NCI-H226 (cell line): ENCODE measurements around the gene CDH2.
"Not testable (repeated sequence)": the region's sequence is repeated elsewhere in the genome, so short reads cannot be mapped to it uniquely, and the experiment has no call there.

Source experiments
- DNase-seq: peaks from one replicate; pipeline ENCODE4 v3.0.0-alpha.2; 2015

CDH2 gene

DNA sequence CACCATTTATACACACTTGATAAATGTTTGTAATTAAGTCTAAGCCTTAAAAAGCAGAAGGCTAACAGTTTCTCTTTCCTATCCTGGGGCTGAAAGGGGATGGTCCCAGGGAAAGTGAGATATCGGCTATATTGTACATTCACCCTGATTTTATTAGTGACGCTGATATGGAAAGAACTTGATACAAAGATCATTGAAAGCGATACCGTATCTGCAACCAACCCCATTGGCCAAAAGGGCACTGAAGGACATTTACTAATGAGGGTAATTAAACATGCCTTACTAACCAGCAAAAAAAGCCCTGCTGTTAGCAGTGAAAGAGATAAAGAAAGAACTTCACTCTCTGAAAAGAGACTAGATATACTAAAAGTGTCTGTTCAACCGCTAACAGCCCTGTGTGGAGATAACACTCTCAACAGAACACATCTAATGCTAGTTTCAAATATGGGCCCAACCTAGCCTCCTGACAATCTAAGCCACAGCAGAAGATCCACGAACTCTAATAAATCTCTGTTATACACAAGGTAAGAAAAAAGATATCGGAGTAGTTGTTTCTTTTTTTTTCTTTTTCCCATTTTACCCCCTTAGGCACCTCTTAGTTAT lies 200.0 kb downstream of the CDH2 start:
- no peak for DNase-seq

DNA sequence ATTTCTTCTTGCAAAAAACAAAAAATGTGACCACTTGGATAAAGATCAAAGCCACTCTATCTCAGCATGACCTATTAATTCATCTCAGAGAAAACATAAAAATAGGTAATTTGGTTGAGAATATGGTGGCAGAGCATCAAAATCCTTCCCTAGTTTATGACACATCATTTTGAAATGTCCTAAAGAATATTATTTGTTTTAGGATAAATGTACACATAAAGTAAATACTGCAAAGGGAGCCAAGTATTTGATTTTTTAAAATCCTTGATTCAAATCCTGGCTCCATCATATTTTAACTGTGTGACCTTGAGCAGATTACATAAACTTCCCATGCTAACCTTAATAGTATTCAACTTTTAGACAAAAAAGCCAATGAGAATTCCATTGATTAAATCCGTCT lies 206.6 kb downstream of the CDH2 start:
- no peak for DNase-seq

DNA sequence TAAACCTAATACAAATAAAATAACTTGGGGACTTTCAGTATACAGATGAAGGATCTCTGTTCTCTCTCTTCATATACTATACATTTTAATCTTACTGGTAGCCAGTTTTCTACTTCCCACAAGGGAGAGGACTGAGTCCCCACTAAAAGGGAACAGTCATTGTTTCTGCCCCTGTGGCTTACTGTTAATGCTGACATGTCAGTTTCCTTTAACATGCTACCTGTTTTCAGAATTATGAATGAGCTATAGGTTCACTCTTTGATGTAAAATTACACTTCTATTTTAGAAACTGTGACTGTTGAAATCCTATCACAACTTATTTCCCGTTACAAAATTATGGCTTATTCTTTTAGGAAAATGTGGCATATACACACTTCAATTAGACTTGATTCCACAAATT lies 207.7 kb downstream of the CDH2 start:
- no peak for DNase-seq

DNA sequence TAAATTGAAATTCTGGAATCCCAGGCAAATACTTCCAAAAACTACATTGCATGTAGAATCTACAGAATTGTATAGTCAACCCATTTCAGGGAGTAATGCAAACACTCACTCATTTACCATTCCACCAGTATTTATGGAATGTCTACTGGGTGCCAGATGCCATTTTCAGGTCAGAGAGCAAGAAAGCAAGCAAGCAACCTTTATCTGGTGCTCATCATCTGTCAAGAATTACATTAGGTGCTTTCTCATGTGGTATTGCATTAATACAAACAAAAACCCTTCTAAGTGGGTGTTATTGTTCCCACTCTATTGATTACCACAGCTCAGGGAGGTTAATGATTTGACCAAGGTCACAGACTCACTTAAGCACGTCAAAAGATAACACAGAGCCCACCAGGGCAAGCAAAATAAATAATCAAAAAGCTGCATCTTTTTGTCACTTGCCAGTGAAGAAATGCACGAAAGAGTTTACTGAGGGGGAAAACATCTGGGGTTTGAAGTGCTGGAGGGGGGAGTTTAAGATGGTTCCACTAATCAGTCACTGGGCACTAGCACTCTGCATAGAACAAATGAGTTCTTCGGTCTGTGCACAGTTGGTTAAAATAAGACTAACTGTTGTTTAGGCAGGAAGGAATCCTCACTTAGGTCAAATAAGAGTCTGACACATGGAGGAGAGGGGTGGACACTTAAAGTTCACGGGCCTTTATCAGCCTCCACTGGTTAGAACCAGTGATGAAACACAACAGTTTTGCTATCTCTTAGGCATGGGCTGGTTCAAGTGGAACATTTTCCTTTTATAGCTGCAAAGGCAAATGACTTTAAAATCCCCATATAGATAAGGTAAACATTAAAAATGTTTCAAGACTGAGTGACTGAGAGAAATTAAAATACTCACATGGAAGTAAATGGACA lies 208.8 kb downstream of the CDH2 start:
- peak; percentile 82 for DNase-seq

- DNase-seq: peak; percentile 52
Observed at GRCh38 chr18:27966881-27967280, 210.0 kb downstream of the CDH2 start.

- peak; percentile 99 for DNase-seq
Observed at GRCh38 chr18:27964811-27965210, 212.1 kb downstream of the CDH2 start.

DNA sequence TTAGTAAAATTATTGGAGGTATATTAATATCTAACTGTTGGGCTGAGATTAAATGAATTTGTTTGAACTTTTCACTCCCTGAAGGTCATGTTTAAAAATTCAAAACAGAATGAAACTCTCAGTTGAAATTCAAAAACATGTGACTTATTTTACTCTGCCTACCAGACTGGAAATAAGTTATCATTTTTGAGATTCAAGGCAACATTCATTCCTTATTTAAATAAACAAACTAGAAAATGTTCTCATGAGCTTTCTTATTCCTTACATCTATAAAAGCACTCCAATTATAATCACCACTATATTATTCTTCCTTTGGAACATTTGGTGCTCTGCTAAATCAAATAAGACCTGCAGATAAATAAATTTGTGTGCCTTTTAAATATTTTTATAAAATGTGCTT lies 217.8 kb downstream of the CDH2 start:
- DNase-seq: no peak

GRCh38 chr18:27956001-27956640 lies 220.8 kb downstream of the CDH2 start:
- no peak for DNase-seq

GRCh38 chr18:27954226-27954625 lies 222.7 kb downstream of the CDH2 start:
- peak; percentile 89 for DNase-seq

DNA sequence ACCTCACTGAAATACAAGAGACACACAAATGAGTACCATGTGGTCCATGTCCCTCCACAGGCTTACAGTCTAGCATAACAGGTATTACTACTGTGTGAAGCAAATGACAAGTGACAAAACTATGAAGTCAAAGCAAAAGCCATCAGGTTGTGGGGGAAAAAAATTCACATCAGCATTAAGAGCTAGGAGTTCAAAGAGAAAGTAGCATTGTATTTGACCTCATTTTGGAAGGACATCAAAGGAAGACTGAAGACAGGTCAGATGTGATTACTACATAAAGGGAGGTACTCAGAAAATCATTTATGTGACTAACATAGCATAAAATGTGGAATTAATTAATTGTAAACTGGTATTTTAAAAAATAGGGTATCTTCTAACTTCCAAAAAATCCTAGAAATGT lies 224.2 kb downstream of the CDH2 start:
- DNase-seq: no peak

- no peak for DNase-seq
Observed at GRCh38 chr18:27950648-27951228, 226.2 kb downstream of the CDH2 start.

DNA sequence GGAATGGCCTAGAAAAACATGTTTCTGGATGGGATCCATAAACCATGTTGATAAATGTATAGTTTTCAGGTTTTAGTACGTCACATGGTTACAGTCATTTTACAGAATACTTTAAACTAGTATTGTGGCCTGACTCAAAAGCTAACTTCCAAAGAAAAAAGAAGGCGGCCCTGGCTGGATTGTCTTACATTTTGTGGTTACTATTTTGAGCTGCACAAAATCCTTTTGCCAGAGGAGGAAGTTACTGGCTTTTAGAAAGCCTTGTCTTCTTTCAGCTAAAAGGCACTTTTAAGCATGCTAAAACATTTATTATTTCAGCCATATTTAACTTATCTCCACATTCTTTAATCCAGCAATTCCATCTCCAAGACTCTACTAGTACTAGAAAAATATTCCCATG lies 227.9 kb downstream of the CDH2 start:
- DNase-seq: no peak

- DNase-seq: peak; percentile 42
Observed at GRCh38 chr18:27942706-27943105, 234.2 kb downstream of the CDH2 start.

- DNase-seq: no peak
Observed at GRCh38 chr18:27931535-27931934, 245.4 kb downstream of the CDH2 start.

DNA sequence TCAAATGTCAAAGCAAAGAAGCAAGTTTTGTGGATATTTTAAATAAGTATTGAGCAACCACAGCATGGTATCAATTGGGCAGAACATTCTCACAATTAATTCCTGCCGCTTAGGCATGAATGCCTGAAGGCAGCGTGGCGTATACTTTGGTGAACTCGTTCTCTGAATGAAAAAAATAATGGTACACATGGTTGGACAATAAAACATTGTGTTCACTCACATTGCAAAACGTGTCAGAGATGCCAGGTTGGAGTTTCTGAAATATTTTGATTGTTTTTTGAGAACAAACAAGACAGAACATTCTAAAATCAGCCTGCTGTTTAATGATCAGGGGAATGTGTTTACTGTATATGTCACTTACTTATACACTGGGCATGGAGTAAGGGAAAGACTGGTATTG lies 254.2 kb downstream of the CDH2 start:
- no peak for DNase-seq

DNA sequence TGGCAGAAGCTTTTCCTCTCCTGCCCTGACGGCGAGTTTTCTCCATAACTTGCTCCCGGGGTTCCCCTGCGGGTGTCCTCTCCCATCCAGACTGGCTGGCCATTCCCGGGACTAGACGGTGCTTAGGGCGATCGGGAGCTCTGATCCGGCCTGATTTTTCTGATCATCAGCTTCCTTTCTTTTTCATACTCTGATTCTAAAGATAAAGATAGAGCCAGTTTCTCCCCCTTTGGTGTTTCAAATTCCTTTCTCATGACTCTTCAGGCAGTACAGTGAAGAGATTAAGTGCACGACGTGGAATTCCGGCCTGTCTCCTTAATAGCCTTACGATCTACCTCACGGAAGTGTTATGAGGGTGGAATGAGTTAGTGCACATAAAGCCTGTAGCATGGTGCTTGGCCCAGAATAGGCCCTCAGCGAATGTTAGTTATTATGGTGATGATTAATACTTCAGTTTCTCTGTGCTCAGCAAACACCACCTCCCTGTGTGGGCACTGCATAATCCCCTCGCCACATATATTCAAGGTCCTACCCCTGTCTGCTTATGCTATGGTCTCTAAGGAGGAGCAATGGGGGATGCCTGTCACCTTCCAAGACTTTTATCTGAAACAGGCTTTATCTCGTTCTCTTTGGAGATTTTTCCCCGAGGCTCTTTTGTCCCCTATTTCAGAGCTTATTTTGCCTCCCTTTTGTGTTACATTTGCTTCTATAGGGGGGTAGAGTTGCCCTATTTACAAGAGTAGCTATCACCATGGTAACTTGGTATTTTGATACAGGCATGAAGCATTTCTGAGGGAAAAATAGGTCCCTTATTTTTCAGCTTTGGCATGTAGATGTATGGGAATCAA lies 254.8 kb downstream of the CDH2 start:
- peak; percentile 99 for DNase-seq

GRCh38 chr18:27921392-27921791 lies 255.5 kb downstream of the CDH2 start:
- DNase-seq: no peak

DNA sequence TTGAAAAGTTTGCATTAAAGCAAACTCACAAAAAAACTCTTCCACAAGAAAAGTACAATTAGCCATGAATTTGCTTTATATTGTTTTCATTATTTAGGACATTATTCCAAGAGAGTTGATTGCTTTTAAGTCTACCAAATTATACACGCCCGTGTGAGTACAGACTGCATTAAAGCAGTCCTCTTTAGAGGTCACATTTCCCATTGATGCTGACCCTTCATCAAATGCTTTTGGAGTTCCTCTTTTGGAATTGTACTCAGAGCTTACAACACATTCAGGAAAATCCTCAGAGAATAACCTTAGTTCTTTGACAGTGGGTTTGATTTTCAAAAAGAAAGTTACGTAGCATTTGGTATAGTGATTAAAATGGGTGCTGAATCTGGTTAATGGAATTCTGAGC lies 256.1 kb downstream of the CDH2 start:
- DNase-seq: no peak

- DNase-seq: not testable (repeated sequence)
Observed at GRCh38 chr18:27906189-27906588, 270.7 kb downstream of the CDH2 start.

GRCh38 chr18:27903906-27904305 lies 273.0 kb downstream of the CDH2 start:
- no peak for DNase-seq

- DNase-seq: no peak
Observed at GRCh38 chr18:27901424-27902226, 275.3 kb downstream of the CDH2 start.
